ENCODE data around the gene ADGRG6. TPM values are rescaled to one million over a fixed set of nuclear protein-coding genes. Genes with fewer than 3 reads are reported as not detected.

The ADGRG6 gene
- total and polyA plus RNA-seq, 2 donors from 2014 or later = 2.6 to 32.8 TPM

DNA sequence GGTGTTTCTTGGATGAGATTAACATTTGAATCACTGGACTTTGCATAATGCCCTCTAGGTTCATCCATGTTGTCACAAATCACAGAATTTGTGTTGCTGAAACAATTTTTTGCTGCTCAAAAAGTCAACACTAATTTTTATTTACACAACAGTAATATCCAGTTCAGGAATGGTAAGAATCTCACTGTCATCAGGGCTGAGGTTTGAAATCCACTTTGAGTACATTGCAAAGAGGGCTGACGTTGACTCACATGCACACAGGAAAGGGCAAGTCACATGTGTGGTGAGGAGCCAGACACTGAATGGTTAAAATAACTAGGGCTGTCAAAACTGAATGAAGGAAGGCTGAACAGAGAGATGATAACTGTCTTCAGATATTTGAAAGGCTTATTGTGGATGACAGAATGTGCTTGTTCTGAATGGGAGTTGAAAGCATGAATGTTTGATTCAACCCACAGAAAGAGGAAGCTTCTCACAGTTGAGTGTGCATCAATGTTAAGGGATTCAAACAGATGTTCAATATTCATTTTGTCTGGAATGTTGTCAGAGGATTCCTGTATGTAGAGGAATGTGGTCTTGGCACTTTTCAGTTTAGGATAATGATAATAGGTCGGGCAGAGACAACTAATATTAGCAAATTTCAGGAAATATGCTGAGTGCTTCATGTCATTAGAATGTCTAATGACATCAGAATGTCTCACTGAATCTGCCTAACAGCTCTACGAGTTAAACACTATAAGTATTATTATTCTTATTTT is 3.6 kb upstream of the ADGRG6 start:
- H3K4me1 ChIP-seq (ENCODE audit: control insufficient read depth in 2 of 3, insufficient read depth in 2 of 3, low read depth in 1 of 3, low read length in 3 of 3) = no peaks in the 10 kb centered on the region
- no peak overlapping the region for H3K27ac ChIP-seq (ENCODE audit: low read depth in 2 of 2, low read length in 2 of 2)

DNA sequence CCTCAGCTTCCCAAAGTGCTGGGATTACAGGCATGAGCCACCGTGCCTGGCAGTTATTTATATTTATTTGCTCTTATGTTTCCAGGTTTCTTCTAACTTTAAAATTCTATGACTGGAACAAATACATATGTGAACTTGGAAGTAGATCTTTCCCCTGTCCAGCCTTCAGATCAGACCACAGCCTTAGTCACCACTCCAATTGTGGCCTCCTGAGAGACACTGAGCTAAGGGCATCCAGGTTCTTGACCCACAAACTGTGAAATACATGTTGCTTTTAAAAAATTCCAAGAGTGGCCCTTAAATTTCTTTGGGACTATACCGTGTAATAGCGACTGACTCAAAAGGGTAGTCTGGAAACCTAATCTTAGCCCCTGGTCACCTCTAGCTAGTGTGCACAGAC is 1.5 kb upstream of the ADGRG6 start:
- no peak for FAIRE-seq
- H3K27ac ChIP-seq (ENCODE audit: low read depth in 2 of 2, low read length in 2 of 2) = no peak overlapping the region
- H3K4me3 ChIP-seq (ENCODE audit: low read length in 3 of 3) = no peak overlapping the region
- intact Hi-C loops (cut with DNase I) = no loop called here
- H3K9ac ChIP-seq (ENCODE audit: low read length in 3 of 3) = no peak overlapping the region
- TF ChIP-seq CTCF (IDR thresholded peaks at IDR 0.05; ENCODE audit: borderline replicate concordance, extremely low read depth, insufficient read depth) = no peak
- no peaks in the 10 kb centered on the region for H3K9me3 ChIP-seq (ENCODE audit: control insufficient read depth in 2 of 3, insufficient read depth in 1 of 3, low read length in 3 of 3)
- H3K4me1 ChIP-seq (ENCODE audit: control insufficient read depth in 2 of 3, insufficient read depth in 2 of 3, low read depth in 1 of 3, low read length in 3 of 3) = no peaks in the 10 kb centered on the region
- no peaks in the 10 kb centered on the region for H3K27me3 ChIP-seq (ENCODE audit: control insufficient read depth, insufficient read depth, low read length)
- no peak for DNase-seq
- no peaks in the 10 kb centered on the region for H3K36me3 ChIP-seq (ENCODE audit: control insufficient read depth in 2 of 3, insufficient read depth in 3 of 3, low read length in 3 of 3)

More for the DNA sequence above, 3.6 kb upstream of the ADGRG6 start:
- intact Hi-C loops (cut with DNase I) = no loop called here
- Histone ChIP-seq H3K9ac (ENCODE audit: low read length in 3 of 3) (no peak overlapping the region), H3K4me3 (ENCODE audit: low read length in 3 of 3) (no peak overlapping the region), H3K36me3 (ENCODE audit: control insufficient read depth in 2 of 3, insufficient read depth in 3 of 3, low read length in 3 of 3) (no peaks in the 10 kb centered on the region), H3K27me3 (ENCODE audit: control insufficient read depth, insufficient read depth, low read length) (no peaks in the 10 kb centered on the region), H3K9me3 (ENCODE audit: control insufficient read depth in 2 of 3, insufficient read depth in 1 of 3, low read length in 3 of 3) (no peaks in the 10 kb centered on the region)
- FAIRE-seq (no peak), DNase-seq (no peak)
- TF ChIP-seq CTCF (IDR thresholded peaks at IDR 0.05; ENCODE audit: borderline replicate concordance, extremely low read depth, insufficient read depth) = no peak

DNA sequence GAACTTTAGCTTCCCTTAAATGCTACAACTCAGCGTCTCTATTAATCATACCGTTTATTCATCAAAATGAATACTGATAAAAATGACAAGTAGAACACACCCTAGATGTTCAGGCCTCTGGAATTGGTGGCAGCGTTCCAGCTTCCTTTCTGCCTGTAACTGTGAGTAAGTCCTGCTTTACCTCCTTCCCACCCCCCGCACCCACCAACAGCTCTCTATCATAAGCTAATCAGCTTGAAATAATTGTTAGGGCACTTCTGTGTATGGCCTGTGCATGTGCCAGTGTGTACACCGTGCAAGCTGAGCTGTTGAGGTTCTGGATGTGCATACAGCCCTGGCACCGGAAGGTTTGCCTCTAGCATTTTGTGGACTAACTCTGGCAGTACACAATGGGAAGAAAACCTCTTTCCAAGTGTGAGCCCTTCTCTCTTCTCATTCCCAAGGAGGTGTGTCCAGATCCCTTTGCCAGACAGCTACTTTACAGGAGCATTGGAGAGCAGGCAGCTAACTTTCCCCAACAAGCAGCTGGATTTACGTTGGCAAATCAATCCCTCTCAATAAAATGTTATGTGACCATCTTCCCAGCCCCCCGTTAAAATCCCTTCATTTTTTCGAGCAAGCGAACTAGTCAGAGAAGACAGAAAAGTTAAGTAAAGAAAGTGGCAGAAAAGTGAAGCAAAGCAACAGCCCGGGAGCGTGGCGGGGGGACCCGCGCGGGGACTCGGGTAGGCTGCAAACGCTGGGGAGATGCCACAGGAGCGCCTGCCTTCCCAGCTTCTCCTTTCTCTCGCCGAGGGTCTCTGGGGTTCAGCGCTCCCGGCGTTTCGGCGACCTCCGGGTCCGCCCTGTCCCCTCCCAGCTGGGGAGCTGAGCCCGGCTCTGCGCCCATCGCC is 803 bp upstream of the ADGRG6 start:
- Histone ChIP-seq H3K27ac (ENCODE audit: low read depth in 2 of 2, low read length in 2 of 2) (no peak overlapping the region), H3K9me3 (ENCODE audit: control insufficient read depth in 2 of 3, insufficient read depth in 1 of 3, low read length in 3 of 3) (no peaks in the 10 kb centered on the region), H3K27me3 (ENCODE audit: control insufficient read depth, insufficient read depth, low read length) (no peaks in the 10 kb centered on the region), H3K36me3 (ENCODE audit: control insufficient read depth in 2 of 3, insufficient read depth in 3 of 3, low read length in 3 of 3) (no peaks in the 10 kb centered on the region), H3K4me1 (ENCODE audit: control insufficient read depth in 2 of 3, insufficient read depth in 2 of 3, low read depth in 1 of 3, low read length in 3 of 3) (no peaks in the 10 kb centered on the region), H3K4me3 (ENCODE audit: low read length in 3 of 3) (peak overlapping the region; percentile 7 to 67 (median 60)), H3K9ac (ENCODE audit: low read length in 3 of 3) (peak overlapping the region in 2 of 3 donors; percentile 17 to 35)
- intact Hi-C loops (cut with DNase I) = no loop called here
- FAIRE-seq (no peak), DNase-seq (peak; percentile 29 to 70 (median 35))
- no peak for TF ChIP-seq CTCF (IDR thresholded peaks at IDR 0.05; ENCODE audit: borderline replicate concordance, extremely low read depth, insufficient read depth)

Data from kidney (tissue), 14 donors.